NCI-H2227 (cell line): Measurements from ENCODE around the gene SDK1.
A peak's percentile ranks its signal among the peaks of the same experiment; 100 is the strongest.
"Not testable (repeated sequence)": the region's sequence is repeated elsewhere in the genome, so short reads cannot be mapped to it uniquely, and the experiment has no call there.

Source experiments
- DNase-seq: peaks from one replicate; lab custom pipeline; 2025; ENCODE audit not compliant: unreplicated experiment; lab: John Stamatoyannopoulos, UW

SDK1 gene

DNA sequence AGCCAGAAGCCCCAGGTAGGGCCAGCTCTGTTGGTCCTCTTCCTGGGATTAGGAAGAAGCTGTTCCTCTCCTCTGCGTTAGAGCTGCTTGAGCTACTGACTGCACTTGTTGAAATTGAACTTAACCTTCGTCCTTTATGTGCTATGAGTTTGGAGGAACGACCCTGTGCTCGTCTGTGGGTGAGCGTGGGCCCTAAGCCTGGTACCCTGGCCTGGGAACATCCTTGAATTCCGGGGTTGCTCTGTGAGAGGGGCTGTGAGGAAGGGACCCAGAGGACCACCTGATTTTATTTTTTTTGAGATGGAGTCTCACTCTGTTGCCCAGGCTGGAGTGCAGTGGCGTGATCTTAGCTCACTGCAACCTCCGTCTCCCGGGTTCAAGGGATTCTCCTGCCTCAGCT lies 933.8 kb downstream of the SDK1 start:
- DNase-seq = no peak

DNA sequence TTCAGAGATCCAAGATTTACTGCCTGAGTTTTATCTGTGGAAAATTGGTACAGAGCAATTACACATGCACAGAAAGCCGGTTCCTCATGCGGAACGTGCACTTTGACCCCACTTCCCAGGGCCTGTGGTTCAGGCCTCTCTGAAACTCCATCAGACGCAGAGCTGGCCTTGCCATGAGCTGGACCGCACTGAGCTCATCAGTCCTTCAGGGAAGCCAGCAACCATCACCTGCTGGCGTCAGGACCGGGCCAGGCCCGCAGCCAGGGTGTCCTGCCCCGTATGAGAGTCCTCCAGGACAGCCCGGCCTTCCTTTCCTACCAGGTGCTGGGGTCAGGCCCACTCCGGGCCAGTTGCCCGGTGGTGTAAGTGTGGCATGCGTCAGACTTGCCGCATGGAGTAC lies 934.5 kb downstream of the SDK1 start:
- DNase-seq = no peak

DNA sequence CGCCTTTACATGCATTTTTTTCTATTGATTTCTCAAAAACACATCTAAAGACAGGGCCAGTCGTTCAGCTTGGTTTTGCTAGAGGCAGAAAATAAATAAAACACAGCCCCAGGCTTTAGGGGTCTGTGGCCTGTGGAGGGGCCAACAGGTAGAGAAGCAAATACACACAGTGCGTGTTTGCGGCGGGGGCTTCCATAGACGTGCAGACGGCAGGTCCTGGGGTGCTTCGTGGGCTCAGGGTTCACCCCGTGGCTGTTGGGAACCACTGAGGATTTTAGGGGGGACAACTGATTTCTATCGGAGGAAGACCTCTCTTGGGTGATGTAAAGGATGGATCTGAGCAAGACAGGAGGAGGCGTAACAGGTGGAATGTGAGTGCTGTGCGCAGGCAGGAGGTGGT lies 935.3 kb downstream of the SDK1 start:
- no peak for DNase-seq

DNA sequence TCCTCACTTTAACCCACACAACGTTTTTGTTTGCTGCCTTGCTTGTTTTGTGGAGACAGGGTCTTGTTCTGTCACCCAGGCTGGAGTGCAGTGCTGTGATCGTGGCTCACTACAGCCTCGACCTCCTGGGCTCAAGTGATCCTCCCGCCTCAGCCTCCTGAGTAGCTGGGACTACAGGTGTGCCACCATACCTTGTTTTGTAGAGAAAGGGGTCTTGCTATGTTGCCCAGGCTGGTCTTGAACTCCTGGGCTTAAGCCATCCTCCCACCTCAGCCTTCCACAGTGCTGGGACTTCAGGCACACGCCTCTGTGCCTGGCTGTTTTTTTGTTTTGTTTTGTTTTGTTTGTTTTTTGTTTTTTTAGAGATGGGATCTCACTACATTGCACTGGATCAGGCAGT lies 935.8 kb downstream of the SDK1 start:
- not testable (repeated sequence) for DNase-seq

DNA sequence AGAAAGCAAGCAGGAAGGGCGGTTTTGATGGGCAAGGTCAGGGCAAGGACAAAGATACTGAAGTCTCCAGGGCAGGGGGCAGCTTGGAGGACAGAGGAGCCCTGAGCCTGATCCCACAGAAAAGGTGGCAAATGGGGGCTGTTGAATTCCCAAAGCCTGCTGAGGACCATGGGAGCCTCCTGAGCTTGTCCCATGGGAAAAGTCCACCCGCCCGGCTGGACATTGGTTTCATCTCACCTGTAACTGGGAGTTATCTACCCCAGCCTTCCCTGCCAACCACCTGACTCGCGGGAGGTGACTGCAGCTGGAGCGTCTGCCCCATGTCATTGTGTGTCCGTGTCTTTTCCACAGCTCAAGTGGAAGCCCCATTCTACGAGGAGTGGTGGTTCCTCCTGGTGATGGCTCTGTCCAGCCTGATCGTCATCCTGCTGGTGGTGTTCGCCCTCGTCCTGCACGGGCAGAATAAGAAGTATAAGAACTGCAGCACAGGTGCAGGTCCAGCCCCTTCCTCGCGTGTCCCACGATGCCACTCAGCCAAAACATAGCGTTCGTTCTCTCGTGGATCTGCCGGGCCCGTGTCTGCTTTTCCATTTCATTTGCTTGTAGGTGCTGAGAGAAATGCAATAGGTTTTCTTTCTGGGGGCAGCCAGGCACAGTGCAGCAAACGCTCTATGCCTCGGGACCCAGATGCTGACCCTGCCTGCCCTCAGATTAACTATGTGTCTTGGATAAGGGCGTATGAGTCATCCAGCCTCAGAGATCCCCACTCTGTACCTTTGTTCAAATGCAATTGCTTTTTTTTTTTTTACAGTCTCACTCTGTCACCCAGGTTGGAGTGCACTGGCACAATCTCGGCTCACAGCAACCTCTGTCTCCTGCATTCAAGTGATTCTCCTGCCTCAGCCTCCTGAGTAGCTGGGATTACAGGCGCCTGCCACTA lies 936.5 kb downstream of the SDK1 start:
- DNase-seq = peak; percentile 1

DNA sequence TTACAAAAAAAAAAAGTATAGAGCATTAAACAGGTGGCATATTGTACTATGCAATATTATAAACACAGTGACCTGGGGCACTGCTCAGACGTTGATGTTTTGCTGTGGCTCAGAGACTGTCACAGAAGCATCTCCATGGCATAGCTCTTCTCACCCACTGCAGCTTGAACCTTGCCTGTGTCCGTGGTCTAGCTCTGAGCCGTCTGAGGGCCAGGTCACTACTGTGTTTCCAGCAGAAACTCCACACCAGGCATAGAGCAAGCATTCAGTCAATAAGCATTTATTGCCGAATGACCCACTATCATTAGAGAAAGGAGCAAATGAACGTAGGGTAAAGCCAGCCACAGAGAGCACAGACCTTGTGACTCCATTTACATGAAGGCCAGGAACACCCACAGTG lies 937.8 kb downstream of the SDK1 start:
- no peak for DNase-seq

DNA sequence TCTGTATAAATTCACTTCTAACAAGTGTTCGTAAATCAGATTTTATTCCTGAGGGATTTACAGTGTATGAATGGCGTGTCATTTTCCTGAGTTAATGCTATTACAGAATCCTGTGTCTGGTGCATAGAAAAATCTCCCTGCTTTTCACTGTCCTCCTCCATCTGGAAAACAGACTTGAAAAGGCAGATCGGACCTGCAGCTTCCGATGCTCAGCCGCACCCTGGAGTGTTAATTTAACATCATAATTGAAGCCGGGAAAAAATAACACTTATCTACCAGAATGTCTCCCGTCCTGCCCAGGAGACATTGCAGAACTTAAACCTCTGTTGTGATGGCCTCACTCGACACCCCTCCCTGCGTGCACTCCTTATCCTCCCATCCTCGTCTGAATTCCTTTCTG lies 939.0 kb downstream of the SDK1 start:
- no peak for DNase-seq

DNA sequence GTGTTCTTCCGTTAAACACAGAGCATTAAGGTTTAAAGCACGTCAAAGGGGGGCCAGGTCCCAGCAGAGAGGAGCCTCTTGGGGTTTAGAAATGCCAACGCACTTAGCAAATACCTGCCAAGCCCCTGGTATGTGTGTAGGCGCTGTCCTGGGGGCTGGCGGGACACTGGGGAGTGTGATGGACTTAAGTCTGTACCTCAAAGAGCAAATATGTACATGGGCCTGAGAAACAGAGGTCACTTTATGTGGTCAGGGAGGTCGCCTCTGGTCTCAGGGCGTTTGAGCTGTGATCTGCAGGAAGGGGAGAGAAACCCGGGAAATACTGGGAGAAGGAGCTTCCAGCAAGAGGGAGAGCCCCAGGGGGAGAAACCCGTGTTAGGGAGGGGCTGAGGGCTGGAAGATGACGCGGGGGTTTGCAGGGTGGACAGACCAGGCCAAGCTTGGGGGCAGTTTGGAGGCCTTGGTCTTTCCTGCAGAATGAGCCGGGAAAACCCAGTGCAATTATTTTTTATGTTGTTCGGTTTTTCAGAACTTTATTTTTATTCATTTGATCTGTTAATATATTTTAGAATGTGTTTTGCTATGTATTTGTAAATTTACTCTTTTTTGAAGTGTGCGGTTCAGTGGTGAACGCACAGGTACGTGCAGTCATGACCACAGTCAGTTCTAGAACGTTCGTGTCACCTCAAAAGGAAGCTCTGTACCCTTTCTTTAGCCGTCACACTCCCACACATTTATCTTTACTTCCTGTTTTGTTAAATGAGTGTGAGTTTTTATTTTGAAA lies 939.7 kb downstream of the SDK1 start:
- no peak for DNase-seq

DNA sequence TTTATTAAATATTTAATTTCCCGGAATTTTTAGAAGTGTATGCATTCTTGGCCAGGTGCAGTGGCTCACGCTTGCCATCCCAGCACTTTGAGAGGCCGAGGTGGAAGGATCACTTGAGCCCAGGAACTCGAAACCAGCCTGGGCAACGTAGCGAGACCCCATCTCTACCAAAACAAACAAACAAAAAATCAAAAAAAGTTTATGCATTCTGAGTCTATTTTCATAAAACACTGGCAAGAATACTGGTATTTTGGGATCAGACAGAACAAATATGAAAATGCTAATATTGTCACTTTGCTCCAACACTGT lies 940.2 kb downstream of the SDK1 start:
- no peak for DNase-seq

DNA sequence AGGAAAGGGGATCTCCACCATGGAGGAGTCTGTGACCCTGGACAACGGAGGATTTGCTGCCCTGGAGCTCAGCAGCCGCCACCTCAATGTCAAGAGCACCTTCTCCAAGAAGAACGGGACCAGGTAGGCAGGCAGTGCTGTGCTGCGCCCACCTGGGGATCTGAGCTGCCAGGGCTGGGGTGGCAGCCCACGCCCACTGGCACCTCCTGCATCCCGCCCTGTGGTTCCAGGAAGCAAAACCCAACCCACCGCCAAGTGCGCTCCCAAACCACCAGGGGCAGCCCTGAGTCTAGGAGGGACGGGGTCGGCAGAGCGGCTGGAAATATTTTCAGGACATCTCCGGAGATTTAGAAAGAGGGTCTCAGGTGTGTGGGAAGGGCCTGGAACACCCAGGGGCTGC lies 940.7 kb downstream of the SDK1 start:
- no peak for DNase-seq

DNA sequence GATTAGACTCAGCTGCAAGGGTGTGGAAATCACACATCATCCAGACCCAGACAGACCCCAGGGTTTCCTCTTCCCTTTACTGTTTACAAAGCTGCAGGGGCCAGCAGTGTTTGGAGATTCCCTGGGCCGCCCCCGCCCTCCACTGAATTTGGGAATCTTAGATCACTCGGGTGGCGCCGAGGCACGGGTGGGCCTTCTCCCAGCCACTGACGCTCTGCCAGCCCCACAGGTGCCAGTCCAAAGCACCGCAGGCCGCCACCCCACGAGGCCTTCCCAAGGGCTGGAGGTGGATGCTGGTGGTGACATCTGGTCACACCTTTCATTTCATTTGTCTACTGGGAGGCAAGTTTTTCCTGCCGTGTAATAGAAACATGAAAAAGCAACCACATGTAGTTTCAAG lies 941.7 kb downstream of the SDK1 start:
- no peak for DNase-seq

DNA sequence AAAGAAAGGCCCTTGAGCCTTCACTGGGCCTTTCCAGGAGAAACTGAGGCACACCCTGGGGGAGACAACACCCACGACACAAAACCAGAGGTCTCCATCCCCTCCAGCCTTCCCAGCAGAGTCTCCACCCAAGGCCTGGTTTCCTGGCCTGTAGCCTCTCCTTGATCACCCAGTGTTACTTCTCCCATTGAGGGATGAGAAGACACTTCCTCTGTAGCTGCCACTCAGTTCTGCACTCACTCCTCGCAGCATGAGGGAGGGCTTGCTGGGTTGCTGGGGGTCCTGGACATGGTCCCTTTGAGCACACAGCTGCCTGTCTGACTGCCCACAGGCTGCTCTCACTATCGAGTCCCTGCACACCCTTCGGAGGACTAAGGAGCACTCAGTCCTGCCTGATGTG lies 943.0 kb downstream of the SDK1 start:
- DNase-seq = no peak

DNA sequence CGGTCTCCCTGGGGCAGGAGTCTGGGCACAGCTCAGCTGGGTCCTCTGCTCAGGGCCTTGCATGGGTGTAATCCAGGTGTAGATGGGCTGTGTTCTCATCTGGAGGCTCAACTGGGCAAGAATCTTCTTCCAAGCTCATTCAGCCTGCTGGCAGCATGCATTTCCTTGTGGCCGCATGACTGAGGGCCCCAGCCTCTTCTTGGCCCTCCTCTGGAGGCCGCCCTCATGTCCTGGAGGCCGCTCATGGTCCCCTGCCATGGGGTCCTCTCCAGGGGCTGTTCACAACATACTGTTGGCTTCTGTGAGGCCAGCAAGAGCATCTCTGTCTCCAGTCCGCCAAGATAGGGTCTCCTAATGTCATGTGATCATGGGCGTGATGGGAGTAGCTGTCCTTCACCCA lies 943.6 kb downstream of the SDK1 start:
- no peak for DNase-seq

DNA sequence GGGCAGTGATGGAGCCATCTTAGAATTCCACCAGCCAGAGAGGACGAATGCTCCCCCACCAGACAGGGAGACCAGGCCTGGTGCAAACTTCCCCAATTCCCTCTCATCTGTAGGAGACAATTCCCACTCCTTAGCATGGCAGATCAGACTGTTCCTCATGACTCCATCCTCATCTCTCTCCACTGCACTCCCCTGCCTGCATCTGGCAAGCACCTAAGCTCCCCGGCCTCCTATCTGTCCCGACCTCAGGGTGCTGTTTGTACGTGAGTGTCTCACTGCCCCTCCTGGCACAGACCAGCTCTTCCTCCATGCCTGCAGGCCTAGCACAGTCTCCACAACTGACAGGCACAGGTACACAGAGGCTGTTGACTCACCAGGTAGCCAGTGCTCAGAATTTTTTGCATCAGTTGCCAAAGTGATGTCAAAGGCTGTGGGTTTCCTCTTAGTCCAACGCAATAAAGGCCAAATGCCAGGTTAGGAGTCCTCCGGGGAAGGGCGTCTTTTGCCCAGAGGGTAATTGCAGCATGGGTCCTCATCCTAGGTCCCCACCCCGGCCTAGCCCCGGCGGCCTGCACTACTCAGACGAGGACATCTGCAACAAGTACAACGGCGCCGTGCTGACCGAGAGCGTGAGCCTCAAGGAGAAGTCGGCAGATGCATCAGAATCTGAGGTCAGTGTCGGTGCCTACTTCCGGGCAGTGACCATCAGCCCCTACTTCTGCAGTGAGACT lies 944.2 kb downstream of the SDK1 start:
- no peak for DNase-seq

DNA sequence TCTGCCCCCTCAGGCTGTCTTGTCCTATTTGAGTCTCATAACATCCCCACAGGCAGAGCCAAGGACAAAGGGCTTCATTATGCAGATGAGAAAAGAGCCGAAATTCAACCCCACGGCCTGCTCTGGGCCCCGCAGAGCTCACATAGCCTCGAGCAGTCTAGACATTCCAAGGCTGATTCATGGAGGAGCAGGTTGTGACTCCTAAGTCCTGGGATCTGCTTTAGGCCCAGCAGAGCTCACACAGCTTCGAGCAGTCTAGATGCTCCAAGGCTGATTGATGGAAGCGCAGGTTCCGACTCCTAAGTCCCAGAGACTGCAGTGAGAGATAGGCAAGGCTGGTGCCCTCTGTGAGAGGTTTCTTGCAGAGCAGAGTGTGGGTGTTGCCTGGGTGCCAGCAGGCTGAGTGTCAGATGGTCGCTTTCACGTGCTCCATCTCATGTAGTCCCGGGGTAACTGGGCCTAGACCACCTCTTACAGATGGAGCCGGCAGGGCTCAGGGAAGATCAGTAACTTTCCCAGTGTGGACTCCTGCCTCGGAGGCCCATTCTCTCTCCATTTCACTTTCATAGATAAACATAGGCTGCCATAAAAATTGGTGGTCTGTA lies 944.9 kb downstream of the SDK1 start:
- no peak for DNase-seq

DNA sequence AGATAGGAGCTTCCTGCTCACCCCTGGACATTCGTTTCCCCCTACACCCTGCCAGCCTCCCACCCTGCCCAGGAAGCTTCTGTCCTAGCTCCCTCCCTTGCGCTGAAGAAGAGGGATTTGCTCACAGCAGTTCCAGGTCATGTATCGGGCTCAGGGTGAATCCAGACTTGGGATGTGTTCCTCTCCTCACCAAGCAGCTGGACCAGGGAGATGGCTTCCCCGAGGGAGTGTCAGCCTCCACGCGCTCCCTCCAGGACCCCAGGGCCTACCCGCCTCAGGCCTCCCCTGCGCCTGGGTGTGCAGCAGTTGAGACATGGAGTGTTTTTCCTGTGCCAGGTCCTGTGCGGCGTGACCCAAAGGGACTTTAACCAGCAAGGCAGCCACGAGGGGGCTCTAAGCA lies 945.5 kb downstream of the SDK1 start:
- no peak for DNase-seq

DNA sequence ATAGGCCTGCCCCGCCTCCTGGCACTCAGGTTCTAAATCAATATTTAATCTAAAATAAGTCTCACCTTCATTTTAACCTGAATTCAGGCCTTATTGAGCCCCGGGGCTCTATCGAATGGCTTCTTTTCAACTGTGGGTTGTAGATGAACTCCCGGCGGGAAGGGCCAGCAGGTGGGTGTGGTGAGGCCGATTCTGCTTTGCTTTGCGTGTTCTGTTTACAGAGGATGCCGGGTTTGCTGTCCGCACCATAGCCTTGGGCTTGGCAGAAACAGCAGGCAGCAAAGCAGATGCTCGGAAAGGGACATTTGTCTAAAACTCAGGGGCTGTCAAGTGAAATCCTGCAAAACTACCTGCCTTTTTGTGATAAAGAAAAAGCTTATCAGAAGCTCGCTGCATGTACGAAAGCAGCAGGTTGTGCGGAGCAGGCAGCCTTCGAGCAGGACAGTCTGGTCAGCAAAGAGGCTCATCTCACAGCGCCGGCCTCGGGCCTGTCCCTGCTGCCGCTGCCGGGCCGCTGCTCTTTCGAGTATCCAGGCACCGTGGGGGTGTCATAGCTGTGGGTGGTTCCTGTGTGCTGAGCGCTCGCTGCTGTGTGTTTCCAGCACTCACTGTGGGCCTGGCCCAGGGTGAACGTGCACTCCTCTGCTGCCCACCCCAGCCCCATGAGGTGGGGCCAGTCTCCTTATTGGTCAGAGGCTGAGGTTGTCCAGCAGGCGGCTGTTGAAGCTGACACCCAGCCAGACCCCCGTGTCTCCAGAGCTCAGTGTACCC lies 946.2 kb downstream of the SDK1 start:
- DNase-seq = no peak

DNA sequence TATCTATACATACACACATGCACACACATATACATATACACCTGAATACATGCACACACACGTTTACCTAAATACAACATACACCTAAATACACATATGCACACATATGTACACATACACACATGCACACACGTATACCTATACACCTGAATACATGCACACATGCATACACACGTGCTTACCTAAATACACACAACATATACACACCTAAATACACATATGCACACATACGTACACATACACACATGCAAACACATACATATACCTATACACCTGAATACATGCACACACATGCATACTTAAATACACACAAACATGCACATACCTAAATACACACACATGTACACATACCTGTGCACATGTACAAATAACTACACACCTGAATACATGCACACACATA lies 947.2 kb downstream of the SDK1 start:
- DNase-seq = no peak

DNA sequence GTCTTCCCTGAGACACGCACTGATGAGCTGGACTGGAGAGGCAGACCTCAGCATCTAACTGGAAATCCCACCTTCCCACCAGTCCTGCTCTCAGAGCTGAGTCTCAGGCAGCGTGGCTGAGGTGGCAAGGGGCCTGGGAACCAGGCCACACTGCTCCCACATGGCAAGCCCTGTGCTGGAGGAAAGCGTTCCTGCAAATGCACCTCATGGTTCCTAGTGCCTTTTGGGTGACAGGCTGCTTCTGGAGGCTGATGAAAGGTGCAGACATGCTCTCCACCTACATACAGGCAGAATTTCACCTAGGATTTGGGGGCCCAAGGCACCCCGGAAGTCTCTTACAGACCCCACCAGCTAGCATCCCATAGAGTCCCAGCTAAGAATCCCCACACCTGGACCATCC lies 948.2 kb downstream of the SDK1 start:
- DNase-seq = no peak

DNA sequence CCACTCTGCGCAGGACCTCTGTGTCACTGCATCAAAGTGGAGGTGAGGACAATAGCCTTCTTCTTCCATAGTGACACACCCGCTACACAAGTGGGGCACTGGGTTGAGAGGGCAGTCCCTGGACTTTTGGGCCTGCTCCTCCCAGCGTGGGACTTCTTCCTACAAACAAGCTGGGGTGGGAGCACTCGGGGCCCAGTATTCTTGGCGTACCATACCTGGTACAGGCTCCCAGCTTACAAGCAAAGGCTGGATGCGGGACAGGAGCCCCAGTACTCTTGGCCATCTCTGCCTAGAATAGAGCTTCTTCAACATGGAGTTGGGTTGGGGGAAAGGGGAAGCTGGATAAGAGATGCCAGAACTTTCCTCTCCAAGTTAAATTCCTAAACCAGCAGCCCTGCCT lies 954.3 kb downstream of the SDK1 start:
- no peak for DNase-seq

DNA sequence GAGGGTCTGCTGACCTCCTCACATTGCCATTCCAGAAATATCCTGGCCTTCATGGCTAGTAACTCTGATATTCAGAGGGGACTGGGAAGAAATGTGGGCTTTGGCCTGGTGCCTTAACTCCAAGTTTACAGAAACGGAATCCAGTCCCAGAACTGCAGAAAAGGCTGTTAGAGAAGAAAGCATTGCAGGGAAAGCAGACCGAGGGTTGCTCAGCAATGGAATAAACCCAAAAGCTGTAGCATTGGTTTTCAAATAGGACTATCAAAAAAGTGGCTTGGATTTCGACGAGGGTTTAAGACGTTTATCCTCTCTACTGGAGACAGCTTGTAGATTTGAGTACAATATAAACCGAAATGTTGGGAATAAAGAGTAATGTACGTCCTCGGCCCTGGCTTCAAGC lies 955.2 kb downstream of the SDK1 start:
- no peak for DNase-seq
